ENCODE measurements around the gene SLC36A2. TPM values are rescaled to one million over a fixed set of nuclear protein-coding genes. Genes with fewer than 3 reads are reported as not detected.

Gene SLC36A2
- total RNA-seq, 2 donors from 2014 or later, result not detected

- TF ChIP-seq CTCF (IDR thresholded peaks at IDR 0.05), result no peak
- H3K27me3 ChIP-seq (replicated peaks; ENCODE audit: insufficient read depth), result no peaks in the 10 kb centered on the region
- no peak overlapping the region for H3K4me3 ChIP-seq
- ATAC-seq (ENCODE audit: insufficient number of reproducible peaks, low FRiP score, low read depth) (no peak), DNase-seq (ENCODE audit: low spot score) (no peak)
- H3K27ac ChIP-seq, result no peak overlapping the region
- no peaks in the 10 kb centered on the region for H3K4me1 ChIP-seq (ENCODE audit: control insufficient read depth in 1 of 2, low read depth in 2 of 2)
- no peaks in the 10 kb centered on the region for H3K36me3 ChIP-seq
- H3K9me3 ChIP-seq, result no peaks in the 10 kb centered on the region
These were observed 28.3 kb downstream of the SLC36A2 start for GRCh38 chr5:151318850-151319732.

- TF ChIP-seq CTCF (IDR thresholded peaks at IDR 0.05), result no peak
- Histone ChIP-seq H3K9me3 (no peaks in the 10 kb centered on the region), H3K36me3 (no peaks in the 10 kb centered on the region), H3K27me3 (replicated peaks; ENCODE audit: insufficient read depth) (no peaks in the 10 kb centered on the region), H3K4me3 (no peak overlapping the region), H3K4me1 (ENCODE audit: control insufficient read depth in 1 of 2, low read depth in 2 of 2) (no peaks in the 10 kb centered on the region), H3K27ac (no peak overlapping the region)
- no peak for ATAC-seq (ENCODE audit: insufficient number of reproducible peaks, low FRiP score, low read depth)
- DNase-seq (ENCODE audit: low spot score), result no peak
These were observed 29.5 kb downstream of the SLC36A2 start for GRCh38 chr5:151317871-151318270.

DNA sequence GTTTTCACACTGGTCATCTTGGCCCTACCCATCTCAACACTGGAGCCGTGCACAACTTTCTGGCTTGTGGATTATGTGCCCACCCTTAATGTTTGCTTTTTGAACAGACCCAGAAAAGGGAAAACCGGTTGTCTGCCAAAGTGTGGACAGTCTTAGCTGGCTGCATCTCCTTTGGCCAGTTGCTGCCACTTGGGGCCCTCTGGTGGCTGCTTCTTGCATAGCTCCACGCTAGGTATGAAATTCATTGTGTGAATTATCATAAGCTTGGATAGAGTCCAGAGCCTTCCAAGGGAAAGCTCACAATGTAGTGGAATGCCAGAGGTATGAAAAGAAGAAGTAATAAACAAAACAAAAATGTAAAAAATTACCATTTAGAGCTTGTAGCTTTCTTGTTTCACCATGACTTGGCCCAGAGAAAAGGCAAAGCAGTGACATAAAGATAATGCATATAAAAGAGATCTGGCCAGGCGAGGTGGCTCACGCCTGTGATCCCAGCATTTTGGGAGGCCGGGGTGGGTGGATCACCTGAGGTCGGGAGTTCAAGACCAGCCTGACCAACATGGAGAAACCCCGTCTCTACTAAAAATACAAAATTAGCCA, 31.3 kb downstream of the SLC36A2 start:
- Histone ChIP-seq H3K27ac (no peak overlapping the region), H3K27me3 (replicated peaks; ENCODE audit: insufficient read depth) (no peaks in the 10 kb centered on the region), H3K4me3 (no peak overlapping the region), H3K9me3 (no peaks in the 10 kb centered on the region), H3K36me3 (no peaks in the 10 kb centered on the region), H3K4me1 (ENCODE audit: control insufficient read depth in 1 of 2, low read depth in 2 of 2) (no peaks in the 10 kb centered on the region)
- DNase-seq (ENCODE audit: low spot score) (peak; percentile 18), ATAC-seq (ENCODE audit: insufficient number of reproducible peaks, low FRiP score, low read depth) (peak; percentile 55)
- peak; percentile 68 for TF ChIP-seq CTCF (IDR thresholded peaks at IDR 0.05)

DNA sequence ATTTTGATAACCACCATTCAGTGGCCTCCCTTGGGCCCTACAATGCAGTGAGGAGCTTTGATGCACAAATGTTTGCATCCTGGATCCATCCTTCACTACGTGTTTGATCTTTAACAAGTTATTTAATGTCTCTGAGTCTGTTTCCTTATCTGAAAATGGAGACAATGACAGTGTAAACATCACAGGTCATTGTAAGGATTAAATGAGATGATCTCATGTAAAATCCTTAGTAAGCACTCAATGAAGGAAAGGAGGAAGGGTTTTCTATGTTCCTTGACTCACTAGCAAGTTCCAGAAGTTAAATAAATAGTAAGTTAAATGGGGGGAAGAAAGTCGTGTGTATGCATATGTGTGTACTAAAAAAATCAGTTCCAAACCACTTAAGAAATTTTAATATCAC, 34.0 kb downstream of the SLC36A2 start:
- no peak overlapping the region for H3K27ac ChIP-seq
- ATAC-seq (ENCODE audit: insufficient number of reproducible peaks, low FRiP score, low read depth), result no peak
- H3K27me3 ChIP-seq (replicated peaks; ENCODE audit: insufficient read depth), result no peaks in the 10 kb centered on the region
- H3K36me3 ChIP-seq, result no peaks in the 10 kb centered on the region
- no peak overlapping the region for H3K4me3 ChIP-seq
- DNase-seq (ENCODE audit: low spot score), result no peak
- no peaks in the 10 kb centered on the region for H3K4me1 ChIP-seq (ENCODE audit: control insufficient read depth in 1 of 2, low read depth in 2 of 2)
- H3K9me3 ChIP-seq, result no peaks in the 10 kb centered on the region
- TF ChIP-seq CTCF (IDR thresholded peaks at IDR 0.05), result no peak

DNA sequence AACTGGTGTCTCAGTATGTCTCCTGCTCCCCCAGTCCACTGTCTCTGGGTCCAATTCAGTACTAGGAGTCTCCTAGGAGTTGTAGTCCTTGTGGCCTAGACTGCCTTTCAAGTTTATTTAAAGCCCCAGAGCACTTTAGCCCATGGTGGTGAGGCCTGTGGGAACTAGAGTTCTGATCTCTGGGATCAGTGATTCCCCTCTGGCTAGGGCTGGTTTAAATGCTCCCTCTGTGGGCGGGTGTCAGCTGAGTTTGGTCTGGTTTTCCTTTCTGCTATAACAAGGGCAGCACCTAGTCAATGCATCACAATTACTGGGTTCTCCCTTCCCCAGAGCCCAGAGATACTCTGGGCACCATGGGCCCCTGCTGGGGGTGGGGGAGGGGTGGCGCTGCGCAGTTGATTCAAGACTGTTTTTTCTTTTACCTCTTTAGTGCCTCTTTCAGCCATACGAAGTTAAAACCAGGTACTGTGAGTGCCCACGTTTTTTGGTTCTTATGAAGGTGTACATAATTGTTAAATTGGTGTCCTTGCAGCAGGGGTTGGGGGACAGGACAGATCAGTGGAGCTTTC, 34.5 kb downstream of the SLC36A2 start:
- ATAC-seq (ENCODE audit: insufficient number of reproducible peaks, low FRiP score, low read depth), result no peak
- Histone ChIP-seq H3K9me3 (no peaks in the 10 kb centered on the region), H3K27me3 (replicated peaks; ENCODE audit: insufficient read depth) (no peaks in the 10 kb centered on the region), H3K4me3 (no peak overlapping the region), H3K36me3 (no peaks in the 10 kb centered on the region), H3K27ac (no peak overlapping the region), H3K4me1 (ENCODE audit: control insufficient read depth in 1 of 2, low read depth in 2 of 2) (no peaks in the 10 kb centered on the region)
- DNase-seq (ENCODE audit: low spot score), result no peak
- no peak for TF ChIP-seq CTCF (IDR thresholded peaks at IDR 0.05)

All from thoracic aorta (tissue), 2 donors.